ENCODE measurements around the gene ASB14. TPM values are rescaled to one million over a fixed set of nuclear protein-coding genes. Genes with fewer than 3 reads are reported as not detected.
"Not testable (repeated sequence)": the region's sequence is repeated elsewhere in the genome, so short reads cannot be mapped to it uniquely, and the experiment has no call there.

Gene ASB14
- total RNA-seq (2013): not detected
- polyA plus RNA-seq: not detected
- polyA minus RNA-seq: not detected in 2 replicates
- 0 to 1.3 (median 0.12) reads per million in 11 experiments for total RNA-seq

- H3K4me1 ChIP-seq (ENCODE audit: control insufficient read depth in 1 of 2, insufficient read depth in 2 of 2, low read length in 2 of 2): no peaks in the 10 kb centered on the region
- no peak within 1 kb of the TSS for H3K27ac Mint-ChIP-seq
- H3K4me1 Mint-ChIP-seq: no peaks in the 10 kb centered on the region
- no peak within 1 kb of the TSS for H3K4me3 ChIP-seq (replicated peaks in 1 of 3; ENCODE audit: low read depth in 2 of 3, low read length in 3 of 3)
- DNase-seq: no peak
- no peaks in the 10 kb centered on the region for H3K27me3 ChIP-seq (ENCODE audit: control insufficient read depth in 2 of 2, insufficient read depth in 2 of 2, low read length in 2 of 2)
- no peak within 1 kb of the TSS for H3K27ac ChIP-seq (ENCODE audit: low read depth in 1 of 2, low read length in 2 of 2)
- intact Hi-C loops (cut with micrococcal nuclease): no loop called here
- H3K4me3 Mint-ChIP-seq: no peak within 1 kb of the TSS
- H3K9me3 Mint-ChIP-seq: peaks cover 0 to under 1% (median 0%) of the 10 kb centered on the region in 7 donors
- peaks cover 1 to 7% (median 2%) of the 10 kb centered on the region in 3 donors for H3K27me3 Mint-ChIP-seq (ENCODE audit: low read depth in 3 of 3)
- H2AFZ ChIP-seq (ENCODE audit: insufficient read depth, low read depth, low read length, poor library complexity, severe bottlenecking): no peak within 1 kb of the TSS
- WGBS (ENCODE audit: insufficient coverage): no CpG with 5 or more reads among the region's 1 CpG
- no peaks in the 10 kb centered on the region for H3K36me3 ChIP-seq (replicated peaks in 1 of 2; ENCODE audit: control insufficient read depth in 1 of 2, insufficient read depth in 2 of 2, low read length in 2 of 2)
- H4K20me1 ChIP-seq (ENCODE audit: insufficient read depth, low read length): no peaks in the 10 kb centered on the region
- peaks cover 0 to 1% of the 10 kb centered on the region in 2 donors for H3K36me3 Mint-ChIP-seq
- TF ChIP-seq, protein P1, sequence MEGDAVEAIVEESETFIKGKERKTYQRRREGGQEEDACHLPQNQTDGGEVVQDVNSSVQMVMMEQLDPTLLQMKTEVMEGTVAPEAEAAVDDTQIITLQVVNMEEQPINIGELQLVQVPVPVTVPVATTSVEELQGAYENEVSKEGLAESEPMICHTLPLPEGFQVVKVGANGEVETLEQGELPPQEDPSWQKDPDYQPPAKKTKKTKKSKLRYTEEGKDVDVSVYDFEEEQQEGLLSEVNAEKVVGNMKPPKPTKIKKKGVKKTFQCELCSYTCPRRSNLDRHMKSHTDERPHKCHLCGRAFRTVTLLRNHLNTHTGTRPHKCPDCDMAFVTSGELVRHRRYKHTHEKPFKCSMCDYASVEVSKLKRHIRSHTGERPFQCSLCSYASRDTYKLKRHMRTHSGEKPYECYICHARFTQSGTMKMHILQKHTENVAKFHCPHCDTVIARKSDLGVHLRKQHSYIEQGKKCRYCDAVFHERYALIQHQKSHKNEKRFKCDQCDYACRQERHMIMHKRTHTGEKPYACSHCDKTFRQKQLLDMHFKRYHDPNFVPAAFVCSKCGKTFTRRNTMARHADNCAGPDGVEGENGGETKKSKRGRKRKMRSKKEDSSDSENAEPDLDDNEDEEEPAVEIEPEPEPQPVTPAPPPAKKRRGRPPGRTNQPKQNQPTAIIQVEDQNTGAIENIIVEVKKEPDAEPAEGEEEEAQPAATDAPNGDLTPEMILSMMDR (IDR thresholded peaks at IDR 0.05): no peak
- no peaks in the 10 kb centered on the region for H3K9me3 ChIP-seq (replicated peaks in 1 of 2; ENCODE audit: control insufficient read depth in 1 of 2, insufficient read depth in 1 of 2, low read length in 2 of 2)
- H3K9ac ChIP-seq (ENCODE audit: insufficient read depth, low read length, poor library complexity, severe bottlenecking): no peak within 1 kb of the TSS
- H3K4me2 ChIP-seq (replicated peaks; ENCODE audit: extremely low read depth, low read length, poor library complexity, severe bottlenecking): no peak within 1 kb of the TSS
- no peaks in the 10 kb centered on the region for H3K79me2 ChIP-seq (ENCODE audit: insufficient read depth, low read length)
Measured at GRCh38 chr3:57292159-57292896, at the start of gene ASB14. ASB14 (minus strand) TSS chr3:57292685; CDS start chr3:57292033, 652 bp downstream.

- H2AFZ ChIP-seq (ENCODE audit: insufficient read depth, low read depth, low read length, poor library complexity, severe bottlenecking); H3K4me3 Mint-ChIP-seq; H3K79me2 ChIP-seq (ENCODE audit: insufficient read depth, low read length); H3K4me3 ChIP-seq (replicated peaks in 1 of 3; ENCODE audit: low read depth in 2 of 3, low read length in 3 of 3); intact Hi-C loops (cut with micrococcal nuclease); H4K20me1 ChIP-seq (ENCODE audit: insufficient read depth, low read length); H3K27ac Mint-ChIP-seq; H3K9me3 ChIP-seq (replicated peaks in 1 of 2; ENCODE audit: control insufficient read depth in 1 of 2, insufficient read depth in 1 of 2, low read length in 2 of 2); H3K4me1 Mint-ChIP-seq; H3K27me3 ChIP-seq (ENCODE audit: control insufficient read depth in 2 of 2, insufficient read depth in 2 of 2, low read length in 2 of 2); H3K9ac ChIP-seq (ENCODE audit: insufficient read depth, low read length, poor library complexity, severe bottlenecking); H3K4me1 ChIP-seq (ENCODE audit: control insufficient read depth in 1 of 2, insufficient read depth in 2 of 2, low read length in 2 of 2); H3K27me3 Mint-ChIP-seq (ENCODE audit: low read depth in 3 of 3); H3K27ac ChIP-seq (ENCODE audit: low read depth in 1 of 2, low read length in 2 of 2); DNase-seq; H3K36me3 Mint-ChIP-seq; H3K4me2 ChIP-seq (replicated peaks; ENCODE audit: extremely low read depth, low read length, poor library complexity, severe bottlenecking); H3K36me3 ChIP-seq (replicated peaks in 1 of 2; ENCODE audit: control insufficient read depth in 1 of 2, insufficient read depth in 2 of 2, low read length in 2 of 2): not testable (repeated sequence)
- no CpG with 5 or more reads among the region's 7 CpGs for WGBS (ENCODE audit: insufficient coverage)
- H3K9me3 Mint-ChIP-seq: peaks cover 6 to 10% (median 8%) of the 10 kb centered on the region in 7 donors
Measured at GRCh38 chr3:57339071-57339642, 46.7 kb upstream of the ASB14 start.

DNA sequence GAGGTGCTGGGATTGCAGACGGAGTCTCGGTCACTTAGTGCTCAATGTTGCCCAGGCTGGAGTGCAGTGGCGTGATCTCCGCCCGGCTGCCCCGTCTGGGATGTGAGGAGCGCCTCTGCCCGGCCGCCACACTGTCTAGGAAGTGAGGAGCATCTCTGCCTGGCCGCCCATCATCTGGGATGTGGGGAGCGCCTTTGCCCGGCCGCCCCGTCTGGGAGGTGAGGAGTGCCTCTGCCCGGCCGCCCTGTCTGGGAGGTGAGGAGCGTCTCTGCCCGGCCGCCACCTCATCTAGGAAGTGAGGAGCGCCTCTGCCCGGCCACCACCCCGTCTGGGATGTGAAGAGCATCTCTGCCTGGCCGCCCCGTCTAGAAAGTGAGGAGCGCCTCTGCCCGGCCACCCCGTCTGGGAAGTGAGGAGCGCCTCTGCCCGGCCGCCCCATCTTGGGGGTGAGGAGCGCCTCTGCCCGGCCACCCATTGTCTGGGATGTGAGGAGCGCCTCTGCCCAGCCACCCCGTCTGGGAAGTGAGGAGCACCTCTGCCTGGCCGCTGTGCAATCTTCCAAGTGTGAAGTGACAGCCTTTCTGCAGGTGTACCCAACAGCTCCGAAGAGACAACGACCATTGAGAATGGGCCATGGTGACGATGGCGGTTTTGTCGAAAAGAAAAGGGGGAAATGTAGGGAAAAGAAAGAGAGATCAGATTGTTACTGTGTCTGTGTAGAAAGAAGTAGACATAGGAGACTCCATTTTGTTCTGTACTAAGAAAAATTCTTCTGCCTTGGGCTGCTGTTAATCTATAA lies 46.0 kb upstream of the ASB14 start:
- H3K27ac ChIP-seq (ENCODE audit: low read depth in 1 of 2, low read length in 2 of 2); H3K4me2 ChIP-seq (replicated peaks; ENCODE audit: extremely low read depth, low read length, poor library complexity, severe bottlenecking); H3K9ac ChIP-seq (ENCODE audit: insufficient read depth, low read length, poor library complexity, severe bottlenecking); H3K36me3 Mint-ChIP-seq; H3K36me3 ChIP-seq (replicated peaks in 1 of 2; ENCODE audit: control insufficient read depth in 1 of 2, insufficient read depth in 2 of 2, low read length in 2 of 2); H3K9me3 ChIP-seq (replicated peaks in 1 of 2; ENCODE audit: control insufficient read depth in 1 of 2, insufficient read depth in 1 of 2, low read length in 2 of 2); H3K27me3 ChIP-seq (ENCODE audit: control insufficient read depth in 2 of 2, insufficient read depth in 2 of 2, low read length in 2 of 2); H2AFZ ChIP-seq (ENCODE audit: insufficient read depth, low read depth, low read length, poor library complexity, severe bottlenecking); H3K27me3 Mint-ChIP-seq (ENCODE audit: low read depth in 3 of 3); H3K4me3 ChIP-seq (replicated peaks in 1 of 3; ENCODE audit: low read depth in 2 of 3, low read length in 3 of 3); H3K4me1 Mint-ChIP-seq; H4K20me1 ChIP-seq (ENCODE audit: insufficient read depth, low read length); H3K4me1 ChIP-seq (ENCODE audit: control insufficient read depth in 1 of 2, insufficient read depth in 2 of 2, low read length in 2 of 2); H3K4me3 Mint-ChIP-seq; intact Hi-C loops (cut with micrococcal nuclease); DNase-seq; H3K79me2 ChIP-seq (ENCODE audit: insufficient read depth, low read length); H3K27ac Mint-ChIP-seq: not testable (repeated sequence)
- 95% methylated on average over 29 of the region's 40 CpGs for WGBS (ENCODE audit: insufficient coverage)
- H3K9me3 Mint-ChIP-seq: peaks cover 5 to 10% (median 8%) of the 10 kb centered on the region in 7 donors
